CD8-positive, alpha-beta memory T cell (primary cell): ENCODE measurements around the gene PRKG1. TPM values are rescaled to one million over a fixed set of nuclear protein-coding genes. Genes with fewer than 3 reads are reported as not detected.
"Not testable (repeated sequence)": the region's sequence is repeated elsewhere in the genome, so short reads cannot be mapped to it uniquely, and the experiment has no call there.

ENCODE experiments used
- CTCF ChIA-PET: fragments of 350-600 bp; sonication (Branson Sonifier 250); formaldehyde crosslinking; loops from one replicate; lab custom pipeline; 2021; ENCODE audit warnings: antibody characterized with exemption; lab: Charles Lee
- POLR2A ChIA-PET: fragments of 350-600 bp; sonication (Branson Sonifier 250); formaldehyde crosslinking; loops from one replicate; lab custom pipeline; 2021; ENCODE audit warnings: antibody characterized with exemption; lab: Charles Lee
- DNase-seq, 5 donors: peaks; one replicate each; pipeline versions ENCODE4 v3.0.0 to v3.0.0-alpha.2; 2020 to 2022; ENCODE audit warnings: mixed read lengths in 1 of 5
- H3K27ac ChIP-seq: one replicate; pipeline ENCODE4 v1.7.0; 2013; ENCODE audit warnings: low read depth, mild to moderate bottlenecking, low read length, moderate library complexity
- H3K27me3 ChIP-seq: 2 replicates; pipeline ENCODE4 v1.7.0; 2013; ENCODE audit warnings: low read length, mild to moderate bottlenecking; ENCODE audit not compliant: insufficient read depth, poor library complexity, severe bottlenecking
- H3K36me3 ChIP-seq: 2 replicates; pipeline ENCODE4 v1.7.0; 2013; ENCODE audit warnings: mild to moderate bottlenecking, low read length, moderate library complexity; ENCODE audit not compliant: insufficient read depth
- H3K4me1 ChIP-seq: 2 replicates; pipeline ENCODE4 v1.7.0; 2013; ENCODE audit warnings: mild to moderate bottlenecking, low read length, moderate library complexity; ENCODE audit not compliant: insufficient read depth
- H3K4me3 ChIP-seq: 2 replicates; pipeline ENCODE4 v1.7.0; 2013; ENCODE audit warnings: mild to moderate bottlenecking, low read length
- H3K9me3 ChIP-seq: 2 replicates; pipeline ENCODE4 v1.7.0; 2013; ENCODE audit warnings: mild to moderate bottlenecking, low read length
- H3K27ac Mint-ChIP-seq, 8 donors: one replicate each; pipeline ENCODE4 v1.8.0; 2020 to 2021; ENCODE audit warnings: mixed read lengths in 8 of 8, mild to moderate bottlenecking in 6 of 8, inconsistent platforms in 3 of 8, moderate library complexity in 3 of 8
- H3K27me3 Mint-ChIP-seq, 2 donors: one replicate each; pipeline ENCODE4 v1.8.0; 2020 to 2021; ENCODE audit warnings: mixed read lengths in 2 of 2, mild to moderate bottlenecking in 1 of 2, moderate library complexity in 1 of 2
- H3K36me3 Mint-ChIP-seq, 3 donors: one replicate each; pipeline ENCODE4 v1.8.0; 2020 to 2021; ENCODE audit warnings: mixed read lengths in 3 of 3, inconsistent platforms in 1 of 3, mild to moderate bottlenecking in 1 of 3
- H3K4me1 Mint-ChIP-seq, 3 donors: one replicate each; pipeline ENCODE4 v1.8.0; 2020 to 2021; ENCODE audit warnings: mixed read lengths in 3 of 3, inconsistent platforms in 1 of 3, mild to moderate bottlenecking in 1 of 3
- H3K4me3 Mint-ChIP-seq, 7 donors: one replicate each; pipeline ENCODE4 v1.8.0; 2020 to 2021; ENCODE audit warnings: mixed read lengths in 7 of 7, mild to moderate bottlenecking in 6 of 7, moderate library complexity in 4 of 7, inconsistent platforms in 2 of 7
- H3K9me3 Mint-ChIP-seq, 5 donors: one replicate each; pipeline ENCODE4 v1.8.0; 2020 to 2022; ENCODE audit warnings: mixed read lengths in 5 of 5, mild to moderate bottlenecking in 3 of 5, moderate library complexity in 2 of 5, inconsistent platforms in 1 of 5
- polyA plus RNA-seq: library from polyadenylated mRNA; unstranded; fragments of 300-500 nt; fragmentation: Illumina TruSeq; gene quantifications from one replicate; pipeline ENCODE4 v1.2.3, GENCODE V29; 2021
- total RNA-seq, 2 experiments: library from RNA; stranded (reverse); gene quantifications; one replicate each; pipeline ENCODE4 v1.2.3, GENCODE V29; 2021

PRKG1 gene
- total and polyA plus RNA-seq, 3 experiments from 2014 or later, result not detected

DNA sequence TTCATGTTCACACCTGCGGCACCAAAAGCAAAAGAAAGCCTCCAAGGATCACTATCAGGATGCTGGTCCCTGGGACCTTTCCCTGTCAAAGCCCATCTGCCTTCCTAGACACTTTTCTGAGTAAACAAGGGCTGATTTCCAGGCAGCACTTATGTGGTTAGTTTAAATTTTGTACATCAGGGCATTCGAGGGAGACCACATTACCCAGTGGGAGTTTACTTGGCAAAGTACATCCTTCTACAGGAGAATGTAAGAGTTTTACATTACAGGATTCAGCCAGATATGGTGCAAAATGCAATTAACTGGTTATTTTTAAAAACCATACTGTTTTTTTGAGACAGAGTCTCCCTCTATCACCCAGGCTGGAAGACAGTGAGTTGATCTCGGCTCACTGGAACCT lies 493.0 kb downstream of the PRKG1 start:
- Mint-ChIP-seq H3K9me3 (no peaks in the 10 kb centered on the region), H3K27me3 (no peaks in the 10 kb centered on the region)
- POLR2A ChIA-PET, result no interaction called here

DNA sequence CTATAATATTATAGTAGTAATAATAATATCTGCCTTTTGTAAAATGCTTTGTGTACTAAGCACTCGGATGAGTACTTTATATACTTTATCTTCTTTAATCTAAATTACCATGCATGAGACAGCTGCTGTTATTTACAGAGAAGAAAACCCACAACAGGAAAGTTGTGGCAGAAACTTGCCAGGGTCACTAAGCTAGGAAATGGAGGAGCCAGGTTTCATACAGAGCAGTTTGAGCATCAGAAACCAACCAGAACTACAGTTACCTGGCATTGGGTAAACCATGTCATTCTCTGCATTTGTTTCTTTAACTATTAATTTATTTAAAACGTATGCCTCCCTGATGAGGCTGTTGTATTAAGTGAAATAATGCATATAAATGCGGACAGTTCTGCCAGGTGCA lies 495.2 kb downstream of the PRKG1 start:
- Histone ChIP-seq H3K27me3 (no peaks in the 10 kb centered on the region), H3K4me1 (no peaks in the 10 kb centered on the region), H3K9me3 (no peaks in the 10 kb centered on the region), H3K36me3 (no peaks in the 10 kb centered on the region), H3K27ac (no peak overlapping the region), H3K4me3 (no peak overlapping the region)
- ChIA-PET CTCF (no interaction called here), POLR2A (interaction anchor here (0.5 kb wide), 1 partner anchor 160 kb away, joined by 5 read pairs; no protein-coding TSS in a partner anchor)
- Mint-ChIP-seq H3K9me3 (no peaks in the 10 kb centered on the region), H3K27me3 (no peaks in the 10 kb centered on the region), H3K4me1 (no peaks in the 10 kb centered on the region), H3K36me3 (no peaks in the 10 kb centered on the region), H3K27ac (no peak overlapping the region), H3K4me3 (no peak overlapping the region)
- DNase-seq, result no peak

More for the DNA sequence above, 493.0 kb downstream of the PRKG1 start:
- H3K4me3 Mint-ChIP-seq, result peak overlapping the region in 1 of 7 donors; percentile 27
- DNase-seq, result no peak
- H3K4me1 ChIP-seq, result no peaks in the 10 kb centered on the region
- H3K27me3 ChIP-seq, result no peaks in the 10 kb centered on the region
- no peak overlapping the region for H3K4me3 ChIP-seq
- no peak overlapping the region for H3K27ac ChIP-seq
- no peaks in the 10 kb centered on the region for H3K4me1 Mint-ChIP-seq
- no peaks in the 10 kb centered on the region for H3K36me3 Mint-ChIP-seq
- no peaks in the 10 kb centered on the region for H3K36me3 ChIP-seq
- CTCF ChIA-PET, result no interaction called here
- H3K9me3 ChIP-seq, result no peaks in the 10 kb centered on the region
- no peak overlapping the region for H3K27ac Mint-ChIP-seq

DNA sequence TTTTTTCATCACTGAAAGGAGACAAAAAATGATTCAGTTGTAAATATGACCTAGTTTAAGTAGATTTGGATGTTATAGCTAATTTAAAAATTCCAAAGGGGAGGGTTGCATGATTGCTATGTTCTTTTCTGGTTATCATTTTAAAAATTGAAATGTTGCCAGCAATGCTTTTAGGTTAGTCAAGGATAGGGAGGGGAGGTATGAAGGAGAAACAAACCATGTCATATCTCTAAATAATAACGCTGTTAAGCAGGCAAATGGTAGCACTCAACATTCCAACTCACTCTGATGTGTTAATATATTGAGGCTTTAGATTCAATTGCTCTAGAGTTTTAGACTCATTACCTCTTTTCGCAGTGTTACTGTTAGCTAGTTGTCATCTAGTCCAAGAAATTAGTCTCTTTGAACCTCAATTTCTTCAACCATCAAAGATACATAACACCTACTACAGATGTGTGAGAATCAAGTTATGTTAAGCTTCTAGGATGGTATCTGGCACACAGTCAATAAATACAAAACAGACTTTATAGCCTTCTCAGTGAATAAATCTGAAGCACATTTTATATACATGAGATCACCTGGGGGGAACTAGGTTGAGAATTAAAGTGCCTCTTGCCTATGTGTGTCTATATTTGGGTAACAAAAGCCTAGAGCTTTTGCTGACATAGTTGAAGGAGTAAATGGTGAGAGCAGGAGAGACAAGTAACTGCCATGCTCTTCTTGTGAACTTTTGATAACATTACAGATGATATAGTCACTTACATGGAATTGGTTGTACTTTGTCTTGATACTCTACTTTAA lies 500.2 kb downstream of the PRKG1 start:
- Mint-ChIP-seq H3K4me1 (no peaks in the 10 kb centered on the region), H3K27ac (no peak overlapping the region), H3K4me3 (no peak overlapping the region), H3K36me3 (no peaks in the 10 kb centered on the region), H3K9me3 (peaks cover 0 to 3% (median 0%) of the 10 kb centered on the region in 5 donors), H3K27me3 (no peaks in the 10 kb centered on the region)
- Histone ChIP-seq H3K27me3 (no peaks in the 10 kb centered on the region), H3K4me3 (no peak overlapping the region), H3K4me1 (no peaks in the 10 kb centered on the region), H3K27ac (no peak overlapping the region), H3K9me3 (no peaks in the 10 kb centered on the region), H3K36me3 (no peaks in the 10 kb centered on the region)
- POLR2A ChIA-PET, result no interaction called here
- no peak for DNase-seq
- CTCF ChIA-PET, result no interaction called here

DNA sequence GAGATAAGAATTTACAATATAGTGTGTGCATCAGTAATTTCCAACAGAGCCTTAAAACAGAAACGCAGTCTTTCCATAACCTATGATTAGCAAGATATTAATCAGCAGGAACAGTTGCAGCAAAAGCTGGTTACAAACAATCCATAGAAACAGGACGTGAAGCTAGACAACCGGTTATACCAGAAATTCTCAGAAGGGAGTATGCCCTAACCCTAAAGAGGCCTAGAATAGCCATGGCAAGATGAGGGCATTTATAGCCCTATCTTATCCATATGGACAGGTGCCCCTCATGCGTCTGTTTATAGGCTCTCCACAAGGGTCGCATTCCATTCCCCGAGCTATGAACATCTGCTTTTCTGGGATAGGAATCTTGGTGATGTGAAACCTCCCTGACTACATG lies 506.9 kb downstream of the PRKG1 start:
- H3K9me3 ChIP-seq, CTCF ChIA-PET, POLR2A ChIA-PET, H3K36me3 ChIP-seq, H3K27ac Mint-ChIP-seq, H3K36me3 Mint-ChIP-seq, H3K27ac ChIP-seq, H3K4me3 Mint-ChIP-seq, DNase-seq, H3K4me1 Mint-ChIP-seq, H3K4me1 ChIP-seq, H3K4me3 ChIP-seq, H3K27me3 Mint-ChIP-seq, H3K27me3 ChIP-seq: not testable (repeated sequence)
- H3K9me3 Mint-ChIP-seq, result peaks cover 5 to 11% (median 7%) of the 10 kb centered on the region in 5 donors

DNA sequence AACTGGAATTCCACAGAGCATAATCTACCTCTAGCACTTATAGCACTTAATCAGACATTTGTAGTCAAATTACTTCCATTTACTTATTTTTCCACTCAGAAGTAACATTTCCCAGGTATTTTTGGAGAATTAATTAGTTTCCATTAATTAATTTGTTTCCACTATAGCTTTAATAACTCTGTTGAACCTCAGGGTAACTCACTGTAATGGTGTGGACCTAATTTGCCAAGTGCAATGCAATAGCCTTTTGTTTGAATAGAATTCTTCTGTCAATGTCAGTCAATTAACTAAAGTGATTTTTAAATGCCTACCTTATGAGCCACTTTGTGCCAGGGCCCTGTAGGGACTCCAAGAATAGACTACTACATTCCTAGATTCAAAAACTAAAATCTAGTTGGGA lies 509.7 kb downstream of the PRKG1 start:
- CTCF ChIA-PET, result no interaction called here

DNA sequence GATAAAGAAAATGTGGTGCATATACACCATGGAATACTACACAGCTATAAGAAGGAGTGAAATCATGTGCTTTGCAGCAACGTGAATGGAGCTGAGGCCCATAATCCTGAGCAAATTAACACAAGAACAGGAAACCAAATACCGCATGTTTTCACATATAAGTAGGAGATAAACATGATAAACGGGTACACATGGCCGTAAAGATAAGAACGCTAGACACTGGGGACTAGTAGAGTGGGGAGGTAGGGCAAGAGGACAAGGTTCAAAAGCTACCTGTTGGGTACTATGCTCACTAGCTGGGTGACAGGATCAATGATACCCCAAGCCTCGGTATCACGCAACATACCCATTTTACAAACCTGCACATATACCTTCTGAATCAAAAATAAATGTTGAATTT lies 511.5 kb downstream of the PRKG1 start:
- Mint-ChIP-seq H3K9me3 (peaks cover 4 to 9% (median 5%) of the 10 kb centered on the region in 5 donors), H3K27me3 (no peaks in the 10 kb centered on the region), H3K4me1 (no peaks in the 10 kb centered on the region), H3K36me3 (peaks cover 0 to 3% (median 0%) of the 10 kb centered on the region in 3 donors), H3K27ac (no peak overlapping the region), H3K4me3 (no peak overlapping the region)
- Histone ChIP-seq H3K27me3 (no peaks in the 10 kb centered on the region), H3K27ac (no peak overlapping the region), H3K36me3 (no peaks in the 10 kb centered on the region), H3K4me3 (no peak overlapping the region), H3K4me1 (no peaks in the 10 kb centered on the region), H3K9me3 (no peaks in the 10 kb centered on the region)
- no peak for DNase-seq
- ChIA-PET CTCF (no interaction called here), POLR2A (no interaction called here)

More for the DNA sequence above, 509.7 kb downstream of the PRKG1 start:
- Histone ChIP-seq H3K9me3 (no peaks in the 10 kb centered on the region), H3K4me3 (no peak overlapping the region), H3K27me3 (no peaks in the 10 kb centered on the region), H3K4me1 (no peaks in the 10 kb centered on the region), H3K27ac (no peak overlapping the region), H3K36me3 (no peaks in the 10 kb centered on the region)
- H3K4me3 Mint-ChIP-seq, result no peak overlapping the region
- DNase-seq, result no peak
- no peak overlapping the region for H3K27ac Mint-ChIP-seq
- H3K36me3 Mint-ChIP-seq, result peaks cover 0 to 4% (median 0%) of the 10 kb centered on the region in 3 donors
- H3K4me1 Mint-ChIP-seq, result no peaks in the 10 kb centered on the region
- peaks cover 5 to 11% (median 7%) of the 10 kb centered on the region in 5 donors for H3K9me3 Mint-ChIP-seq
- POLR2A ChIA-PET, result no interaction called here
- no peaks in the 10 kb centered on the region for H3K27me3 Mint-ChIP-seq

DNA sequence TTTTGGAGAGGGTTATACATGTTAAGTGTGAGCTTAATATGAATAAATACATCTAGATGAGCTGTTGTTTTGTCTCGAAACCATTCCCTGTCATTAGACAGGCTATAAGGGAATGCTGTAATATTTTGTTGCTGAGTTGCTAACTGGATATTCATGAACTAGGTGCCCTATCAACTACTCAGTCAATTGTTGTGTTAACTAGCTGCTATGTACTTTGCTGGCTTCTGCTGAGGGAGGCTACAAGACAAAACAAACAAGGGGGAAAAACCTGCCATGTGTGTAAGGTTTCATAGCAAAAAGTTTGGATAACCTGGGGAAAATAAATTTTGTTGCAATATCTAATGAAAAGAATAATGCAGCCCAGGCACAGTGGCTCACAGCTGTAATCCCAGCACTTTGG lies 514.7 kb downstream of the PRKG1 start:
- ChIA-PET POLR2A (no interaction called here), CTCF (no interaction called here)
- H3K36me3 Mint-ChIP-seq, result no peaks in the 10 kb centered on the region
- Histone ChIP-seq H3K4me3 (no peak overlapping the region), H3K27me3 (no peaks in the 10 kb centered on the region), H3K9me3 (no peaks in the 10 kb centered on the region), H3K36me3 (no peaks in the 10 kb centered on the region), H3K27ac (no peak overlapping the region), H3K4me1 (no peaks in the 10 kb centered on the region)
- H3K27ac Mint-ChIP-seq, result no peak overlapping the region
- no peak overlapping the region for H3K4me3 Mint-ChIP-seq
- DNase-seq, result no peak
- H3K4me1 Mint-ChIP-seq, result no peaks in the 10 kb centered on the region
- H3K27me3 Mint-ChIP-seq, result no peaks in the 10 kb centered on the region
- no peaks in the 10 kb centered on the region for H3K9me3 Mint-ChIP-seq

DNA sequence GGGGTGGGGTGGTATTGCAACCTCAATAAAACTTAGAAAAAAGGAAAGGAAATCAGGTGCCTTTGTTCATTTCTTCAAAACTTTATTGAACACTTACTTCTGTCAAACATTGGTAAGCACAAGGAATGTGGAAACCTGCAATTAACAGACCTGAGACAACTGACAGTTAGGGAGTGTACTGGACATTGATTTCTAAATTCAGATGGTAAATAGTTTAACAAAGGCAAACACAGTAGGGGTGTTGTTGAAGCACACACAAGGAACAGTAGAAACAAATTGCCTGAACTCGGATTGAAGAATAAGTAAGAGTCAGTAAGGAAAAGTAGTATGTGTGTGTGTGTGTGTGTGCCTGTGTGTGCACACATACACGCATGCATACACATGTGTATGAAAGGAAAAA lies 516.5 kb downstream of the PRKG1 start:
- Mint-ChIP-seq H3K36me3 (no peaks in the 10 kb centered on the region), H3K4me3 (no peak overlapping the region), H3K4me1 (no peaks in the 10 kb centered on the region), H3K27me3 (no peaks in the 10 kb centered on the region), H3K27ac (no peak overlapping the region), H3K9me3 (peaks cover 0 to 2% (median 0%) of the 10 kb centered on the region in 5 donors)
- Histone ChIP-seq H3K4me1 (no peaks in the 10 kb centered on the region), H3K27me3 (no peaks in the 10 kb centered on the region), H3K9me3 (no peaks in the 10 kb centered on the region), H3K27ac (no peak overlapping the region), H3K36me3 (no peaks in the 10 kb centered on the region), H3K4me3 (no peak overlapping the region)
- POLR2A ChIA-PET, result no interaction called here
- CTCF ChIA-PET, result no interaction called here
- no peak for DNase-seq
